ENCODE results near the gene SMC1B. TPM values are rescaled to one million over a fixed set of nuclear protein-coding genes. Genes with fewer than 3 reads are reported as not detected.

Gene SMC1B
- total and polyA plus RNA-seq, 10 donors, result 0.06 to 0.12 (median 0.10) TPM; not detected in 7

- WGBS, 5 donors, result 86 to 92% (median 90%) methylated on average over 8 of the region's 8 CpGs
- H3K4me1 ChIP-seq, result peaks cover 14 to 84% (median 43%) of the 10 kb centered on the region in 6 donors
These were observed 101.0 kb downstream of the SMC1B start for GRCh38 chr22:45312415-45312814.

GRCh38 chr22:45310977-45311531 lies 102.3 kb downstream of the SMC1B start:
- H3K4me3 ChIP-seq, result peak overlapping the region in 7 of 8 donors; percentile 70 to 96 (median 82)
- WGBS, 5 donors, result 59 to 69% (median 64%) methylated on average over 14 of the region's 14 CpGs
- TF ChIP-seq CTCF (IDR thresholded peaks at IDR 0.05 in 8 of 11, conservative IDR thresholded peaks at IDR 0.05 in 3 of 11) (no peak), POLR2AphosphoS5 (IDR thresholded peaks at IDR 0.05) (no peak), POLR2A (IDR thresholded peaks at IDR 0.05) (no peak)
- intact Hi-C loops (cut with DNase I; ENCODE audit: low total_unique reads), result no loop called here
- no peak for DNase-seq
- H3K27ac ChIP-seq, result peak overlapping the region in 7 of 8 donors; percentile 67 to 93 (median 87)
- peaks cover 0 to 7% (median 0%) of the 10 kb centered on the region in 6 donors for H3K36me3 ChIP-seq
- H3K9me3 ChIP-seq, result no peaks in the 10 kb centered on the region
- peaks cover 8 to 70% (median 38%) of the 10 kb centered on the region in 6 donors for H3K4me1 ChIP-seq
- H3K27me3 ChIP-seq (replicated peaks in 1 of 7), result no peaks in the 10 kb centered on the region

More at GRCh38 chr22:45312415-45312814, 101.0 kb downstream of the SMC1B start:
- Histone ChIP-seq H3K36me3 (peaks cover 0 to 7% (median 0%) of the 10 kb centered on the region in 6 donors), H3K9me3 (no peaks in the 10 kb centered on the region), H3K4me3 (no peak overlapping the region), H3K27ac (peak overlapping the region in 6 of 8 donors; percentile 19 to 93 (median 74)), H3K27me3 (replicated peaks in 1 of 7) (no peaks in the 10 kb centered on the region)
- DNase-seq, result no peak
- TF ChIP-seq CTCF (IDR thresholded peaks at IDR 0.05 in 8 of 11, conservative IDR thresholded peaks at IDR 0.05 in 3 of 11), result no peak
- intact Hi-C loops (cut with DNase I; ENCODE audit: low total_unique reads), result no loop called here

- TF ChIP-seq POLR2AphosphoS5 (IDR thresholded peaks at IDR 0.05), result no peak
- no peak for TF ChIP-seq POLR2A (IDR thresholded peaks at IDR 0.05)
- TF ChIP-seq CTCF (IDR thresholded peaks at IDR 0.05 in 8 of 11, conservative IDR thresholded peaks at IDR 0.05 in 3 of 11), result no peak
- H3K36me3 ChIP-seq, result peaks cover 0 to 7% (median 0%) of the 10 kb centered on the region in 6 donors
- H3K9me3 ChIP-seq, result no peaks in the 10 kb centered on the region
- 6 to 37% (median 8%) methylated on average over 9 to 33 of the region's 33 CpGs for WGBS, 5 donors
- peak overlapping the region; percentile 67 to 93 (median 88) for H3K27ac ChIP-seq
- H3K27me3 ChIP-seq (replicated peaks in 1 of 7), result no peaks in the 10 kb centered on the region
- intact Hi-C loops (cut with DNase I; ENCODE audit: low total_unique reads), result no loop called here
- peak overlapping the region; percentile 70 to 96 (median 83) for H3K4me3 ChIP-seq
- peaks cover 8 to 64% (median 38%) of the 10 kb centered on the region in 6 donors for H3K4me1 ChIP-seq
- DNase-seq, result peak; percentile 89
These were observed 102.9 kb downstream of the SMC1B start for GRCh38 chr22:45310331-45310976.

Data from spleen (tissue), 11 donors.